Measurements from ENCODE around the gene SYTL3.

DNA sequence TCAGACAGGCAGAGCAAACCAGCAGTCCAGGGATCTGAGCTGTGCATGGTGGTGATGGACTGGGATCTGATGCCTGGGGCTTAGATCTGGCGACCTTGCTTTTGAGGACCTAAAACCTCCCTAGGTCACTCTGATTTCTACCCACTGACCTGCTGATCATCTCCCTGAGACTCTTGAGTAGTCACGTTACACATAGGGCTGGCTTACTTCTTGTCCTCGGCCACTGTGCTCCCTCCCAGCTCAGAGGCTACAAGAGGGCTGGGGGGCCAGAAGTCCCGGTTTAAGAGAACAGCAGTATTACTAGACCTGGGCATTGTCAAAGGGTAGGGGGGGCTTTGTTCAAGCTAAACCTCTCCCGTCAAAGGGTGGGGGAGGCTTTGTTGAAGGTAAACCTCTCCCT is 10.8 kb upstream of the SYTL3 start:
- TF ChIP-seq, protein P1, sequence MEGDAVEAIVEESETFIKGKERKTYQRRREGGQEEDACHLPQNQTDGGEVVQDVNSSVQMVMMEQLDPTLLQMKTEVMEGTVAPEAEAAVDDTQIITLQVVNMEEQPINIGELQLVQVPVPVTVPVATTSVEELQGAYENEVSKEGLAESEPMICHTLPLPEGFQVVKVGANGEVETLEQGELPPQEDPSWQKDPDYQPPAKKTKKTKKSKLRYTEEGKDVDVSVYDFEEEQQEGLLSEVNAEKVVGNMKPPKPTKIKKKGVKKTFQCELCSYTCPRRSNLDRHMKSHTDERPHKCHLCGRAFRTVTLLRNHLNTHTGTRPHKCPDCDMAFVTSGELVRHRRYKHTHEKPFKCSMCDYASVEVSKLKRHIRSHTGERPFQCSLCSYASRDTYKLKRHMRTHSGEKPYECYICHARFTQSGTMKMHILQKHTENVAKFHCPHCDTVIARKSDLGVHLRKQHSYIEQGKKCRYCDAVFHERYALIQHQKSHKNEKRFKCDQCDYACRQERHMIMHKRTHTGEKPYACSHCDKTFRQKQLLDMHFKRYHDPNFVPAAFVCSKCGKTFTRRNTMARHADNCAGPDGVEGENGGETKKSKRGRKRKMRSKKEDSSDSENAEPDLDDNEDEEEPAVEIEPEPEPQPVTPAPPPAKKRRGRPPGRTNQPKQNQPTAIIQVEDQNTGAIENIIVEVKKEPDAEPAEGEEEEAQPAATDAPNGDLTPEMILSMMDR (IDR thresholded peaks at IDR 0.05; ENCODE audit: low read depth, low read length, poor library complexity, severe bottlenecking): no peak
- no peak for TF ChIP-seq EZH2phosphoT487 (IDR thresholded peaks at IDR 0.05; ENCODE audit: borderline replicate concordance, low read length)

All from DOHH2 (cell line).